Transverse colon (tissue), 3 donors: ENCODE results near the gene RBP3.

ENCODE experiments used
- POLR2A ChIP-seq: fragments of 450-650 bp; IDR thresholded peaks from one replicate; pipeline ENCODE4 v1.6.1; 2016; ENCODE audit warnings: antibody characterized with exemption, mild to moderate bottlenecking, moderate library complexity
- POLR2AphosphoS5 ChIP-seq, 3 donors: sonication (generic); formaldehyde crosslinking; IDR thresholded peaks; one replicate each; pipeline ENCODE4 v1.6.1; 2016; ENCODE audit warnings: antibody characterized with exemption in 3 of 3

GRCh38 chr10:47326306-47326926 is 21.7 kb upstream of the RBP3 start:
- TF ChIP-seq POLR2A = no peak
- no peak for TF ChIP-seq POLR2AphosphoS5 (IDR thresholded peaks at IDR 0.05)
